Measurements from ENCODE around the gene AKAP11. TPM values are rescaled to one million over a fixed set of nuclear protein-coding genes. Genes with fewer than 3 reads are reported as not detected.

The AKAP11 gene
- total and polyA plus RNA-seq, 9 of the 15 experiments (the other 6 are each of a cell fraction or from before 2014, with no cell fraction given): 2.2 to 31.3 (median 10.9) TPM

GRCh38 chr13:42356184-42356575 is 84.2 kb downstream of the AKAP11 start (continued):
- TF ChIP-seq, protein P1, sequence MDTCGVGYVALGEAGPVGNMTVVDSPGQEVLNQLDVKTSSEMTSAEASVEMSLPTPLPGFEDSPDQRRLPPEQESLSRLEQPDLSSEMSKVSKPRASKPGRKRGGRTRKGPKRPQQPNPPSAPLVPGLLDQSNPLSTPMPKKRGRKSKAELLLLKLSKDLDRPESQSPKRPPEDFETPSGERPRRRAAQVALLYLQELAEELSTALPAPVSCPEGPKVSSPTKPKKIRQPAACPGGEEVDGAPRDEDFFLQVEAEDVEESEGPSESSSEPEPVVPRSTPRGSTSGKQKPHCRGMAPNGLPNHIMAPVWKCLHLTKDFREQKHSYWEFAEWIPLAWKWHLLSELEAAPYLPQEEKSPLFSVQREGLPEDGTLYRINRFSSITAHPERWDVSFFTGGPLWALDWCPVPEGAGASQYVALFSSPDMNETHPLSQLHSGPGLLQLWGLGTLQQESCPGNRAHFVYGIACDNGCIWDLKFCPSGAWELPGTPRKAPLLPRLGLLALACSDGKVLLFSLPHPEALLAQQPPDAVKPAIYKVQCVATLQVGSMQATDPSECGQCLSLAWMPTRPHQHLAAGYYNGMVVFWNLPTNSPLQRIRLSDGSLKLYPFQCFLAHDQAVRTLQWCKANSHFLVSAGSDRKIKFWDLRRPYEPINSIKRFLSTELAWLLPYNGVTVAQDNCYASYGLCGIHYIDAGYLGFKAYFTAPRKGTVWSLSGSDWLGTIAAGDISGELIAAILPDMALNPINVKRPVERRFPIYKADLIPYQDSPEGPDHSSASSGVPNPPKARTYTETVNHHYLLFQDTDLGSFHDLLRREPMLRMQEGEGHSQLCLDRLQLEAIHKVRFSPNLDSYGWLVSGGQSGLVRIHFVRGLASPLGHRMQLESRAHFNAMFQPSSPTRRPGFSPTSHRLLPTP (IDR thresholded peaks at IDR 0.05; ENCODE audit: borderline replicate concordance, extremely low read depth, insufficient read length): no peak
- TF ChIP-seq ARID1B (IDR thresholded peaks at IDR 0.05): no peak
- no peak for TF ChIP-seq ZNF354B (CRISPR knock-in tag; IDR thresholded peaks at IDR 0.05)
- TF ChIP-seq NEUROD1 (IDR thresholded peaks at IDR 0.05; ENCODE audit: borderline replicate concordance, low read depth, low read length, partially characterized antibody): no peak
- TF ChIP-seq ZEB2 (IDR thresholded peaks at IDR 0.05): no peak

DNA sequence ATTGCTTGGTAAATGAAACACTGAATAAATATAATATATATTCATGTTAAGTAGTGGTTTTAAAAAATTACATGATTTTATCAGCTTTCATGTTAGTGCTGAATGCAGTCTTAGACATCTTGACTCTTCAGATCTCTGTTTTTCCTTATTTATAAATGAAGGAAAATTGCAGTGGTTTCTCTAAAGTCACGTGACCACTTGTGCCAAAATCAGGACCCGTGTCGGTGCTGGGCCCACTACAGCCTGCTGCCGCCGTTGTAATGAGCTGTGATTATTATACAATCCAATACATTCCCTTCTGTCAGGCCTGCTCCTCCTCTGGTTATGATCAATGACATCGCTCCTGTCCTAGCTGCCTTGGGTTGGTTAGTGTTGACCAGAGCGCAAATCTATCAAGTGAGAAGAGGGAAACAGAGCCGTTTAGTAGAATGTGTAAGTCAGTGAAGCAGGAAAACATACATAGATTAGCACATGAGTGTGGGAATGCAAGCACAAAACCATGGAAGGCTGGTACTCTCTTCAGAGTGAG is 88.2 kb downstream of the AKAP11 start:
- Histone ChIP-seq H3K4me1 (replicated peaks in 1 of 2; ENCODE audit: control insufficient read depth in 2 of 2, insufficient read depth in 2 of 2, low read length in 2 of 2) (no peaks in the 10 kb centered on the region), H3K4me3 (no peak overlapping the region), H2AFZ (ENCODE audit: low read depth, low read length) (no peak overlapping the region), H3K27ac (ENCODE audit: extremely low read depth, low read depth, low read length) (no peak overlapping the region), H3K4me2 (ENCODE audit: insufficient read depth, low read length) (no peak overlapping the region), H3K36me3 (ENCODE audit: control insufficient read depth, insufficient read depth, low read length) (no peaks in the 10 kb centered on the region), H3K9me1 (ENCODE audit: control insufficient read depth, insufficient read depth, low read length) (no peaks in the 10 kb centered on the region), H3K9ac (ENCODE audit: insufficient read depth in 1 of 2, low read depth in 2 of 2, low read length in 2 of 2) (no peak overlapping the region), H3K79me2 (ENCODE audit: control insufficient read depth, insufficient read depth, low read length) (no peaks in the 10 kb centered on the region), H3K9me3 (replicated peaks; ENCODE audit: control insufficient read depth, insufficient read depth, low read depth, low read length) (no peaks in the 10 kb centered on the region), H4K20me1 (replicated peaks; ENCODE audit: control insufficient read depth, insufficient read depth, low read length) (no peaks in the 10 kb centered on the region), H3K27me3 (ENCODE audit: control insufficient read depth in 2 of 2, insufficient read depth in 2 of 2, low read length in 2 of 2) (no peaks in the 10 kb centered on the region; a peak in 2 of 5 replicates)
- BruUV-seq (replicated peaks): no TSS peak
- ChIA-PET CTCF (ENCODE audit: low intra/inter-chr PET ratio) (no interaction called here), POLR2A (no interaction called here)
- intact Hi-C loops (cut with micrococcal nuclease) (no loop called here), in situ Hi-C loops (cut with MboI) (no loop called here)
- FAIRE-seq (no peak), ATAC-seq (no peak), DNase-seq (ENCODE audit: extremely low read depth in 1 of 4, low spot score in 3 of 4) (no peak)
- 8% methylated on average over 8 of the region's 8 CpGs for WGBS (ENCODE audit: insufficient coverage, low coverage, missing lambda C conversion rate)
- TF ChIP-seq HMBOX1 (IDR thresholded peaks at IDR 0.05) (no peak), FOXP1 (CRISPR knock-in tag; IDR thresholded peaks at IDR 0.05) (no peak), RAD51 (IDR thresholded peaks at IDR 0.05; ENCODE audit: borderline replicate concordance, low read depth) (peak; percentile 73), HOMEZ (CRISPR knock-in tag; IDR thresholded peaks at IDR 0.05) (no peak), ESRRB (CRISPR knock-in tag; IDR thresholded peaks at IDR 0.05; ENCODE audit: borderline replicate concordance) (no peak)

All from K562 (cell line).